ENCODE data around the gene MLN. TPM values are rescaled to one million over a fixed set of nuclear protein-coding genes. Genes with fewer than 3 reads are reported as not detected.

Gene MLN
- polyA plus RNA-seq, 1 of the 3 experiments (the other 2 are of a cell fraction), result not detected

GRCh38 chr6:33820784-33821520 lies 17.1 kb upstream of the MLN start (continued):
- no peak for TF ChIP-seq MXI1 (IDR thresholded peaks at IDR 0.05; ENCODE audit: low read depth, low read length)
- TF ChIP-seq SIN3A (IDR thresholded peaks at IDR 0.05; ENCODE audit: borderline replicate concordance, low read depth, low read length), result no peak
- TF ChIP-seq TCF12 (IDR thresholded peaks at IDR 0.05), result no peak

- Histone ChIP-seq H4K20me1 (ENCODE audit: insufficient read depth) (no peaks in the 10 kb centered on the region), H3K27me3 (ENCODE audit: insufficient read depth) (peaks cover 6% of the 10 kb centered on the region; the same call in 1 of the 2 replicates), H3K9me2 (no peaks in the 10 kb centered on the region), H3K36me3 (replicated peaks in 1 of 2; ENCODE audit: control insufficient read depth in 1 of 2, insufficient read depth in 2 of 2, low read length in 1 of 2) (no peaks in the 10 kb centered on the region), H3K9ac (no peak overlapping the region), H3K4me2 (no peak overlapping the region), H3K9me3 (no peaks in the 10 kb centered on the region), H3K27ac (ENCODE audit: low read depth in 2 of 2, low read length in 1 of 2) (no peak overlapping the region), H3K4me1 (ENCODE audit: control insufficient read depth in 1 of 2, insufficient read depth in 2 of 2, low read depth in 1 of 2, low read length in 1 of 2) (peaks cover 0 to 4% of the 10 kb centered on the region in 2 experiments; a peak in 1 of 4 replicates), H3F3A (replicated peaks; ENCODE audit: insufficient read depth) (no peaks in the 10 kb centered on the region), H3K79me2 (ENCODE audit: insufficient read depth) (no peaks in the 10 kb centered on the region), H2AFZ (ENCODE audit: low read depth) (no peak overlapping the region), H3K4me3 (ENCODE audit: low read depth in 2 of 2, low read length in 1 of 2) (no peak overlapping the region)
- ChIA-PET POLR2A (no interaction called here), CTCF (interaction anchor here (0.7 to 1.5 kb wide), 3 partner anchors 48 to 52 kb away, joined by 3 to 7 read pairs (median 4); no protein-coding TSS in a partner anchor)
- TF ChIP-seq FOXM1 (IDR thresholded peaks at IDR 0.05; ENCODE audit: low read depth) (no peak), NFIC (IDR thresholded peaks at IDR 0.05; ENCODE audit: borderline replicate concordance) (no peak), POLR2AphosphoS5 (IDR thresholded peaks at IDR 0.05; ENCODE audit: low read depth, low read length) (no peak), ELF1 (IDR thresholded peaks at IDR 0.05) (no peak), MXI1 (IDR thresholded peaks at IDR 0.05; ENCODE audit: low read depth, low read length) (no peak), PBX3 (IDR thresholded peaks at IDR 0.05) (no peak), CTCF (IDR thresholded peaks at IDR 0.05) (no peak), GATA2 (CRISPR knock-in tag; IDR thresholded peaks at IDR 0.05) (no peak), FOXJ3 (CRISPR knock-in tag; IDR thresholded peaks at IDR 0.05) (no peak), RCOR1 (IDR thresholded peaks at IDR 0.05; ENCODE audit: low read length) (no peak), RFX5 (IDR thresholded peaks at IDR 0.05; ENCODE audit: low read length) (no peak), JUND (IDR thresholded peaks at IDR 0.05) (no peak), SMC3 (IDR thresholded peaks at IDR 0.05; ENCODE audit: low read depth, low read length) (no peak)
- TF ChIP-seq, protein P1, sequence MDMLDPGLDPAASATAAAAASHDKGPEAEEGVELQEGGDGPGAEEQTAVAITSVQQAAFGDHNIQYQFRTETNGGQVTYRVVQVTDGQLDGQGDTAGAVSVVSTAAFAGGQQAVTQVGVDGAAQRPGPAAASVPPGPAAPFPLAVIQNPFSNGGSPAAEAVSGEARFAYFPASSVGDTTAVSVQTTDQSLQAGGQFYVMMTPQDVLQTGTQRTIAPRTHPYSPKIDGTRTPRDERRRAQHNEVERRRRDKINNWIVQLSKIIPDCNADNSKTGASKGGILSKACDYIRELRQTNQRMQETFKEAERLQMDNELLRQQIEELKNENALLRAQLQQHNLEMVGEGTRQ (IDR thresholded peaks at IDR 0.05; ENCODE audit: borderline replicate concordance, low read depth, low read length), result no peak
- WGBS (ENCODE audit: low lambda C conversion rate), result 67% methylated on average over 9 of the region's 10 CpGs
- no peak for DNase-seq
These were observed 16.4 kb upstream of the MLN start for GRCh38 chr6:33820243-33820642.

Measured in SK-N-SH (cell line).